Transverse colon (tissue), 4 donors: ENCODE measurements around the gene SHC3. TPM values are rescaled to one million over a fixed set of nuclear protein-coding genes. Genes with fewer than 3 reads are reported as not detected.

ENCODE experiments used
- DNase-seq: peaks from one replicate; pipeline ENCODE4 v3.0.0-alpha.2; 2019
- H3K27ac ChIP-seq, 4 donors: fragments of 200-600 bp; sonication (generic); 2 replicates each; pipeline ENCODE4 v1.5.1; 2016 to 2018; ENCODE audit warnings: inconsistent platforms in 4 of 4
- H3K27me3 ChIP-seq: fragments of 200-600 bp; sonication (generic); 2 replicates; pipeline ENCODE4 v1.5.1; 2017; ENCODE audit warnings: inconsistent platforms
- H3K36me3 ChIP-seq, 4 donors: fragments of 200-600 bp; sonication (generic); 2 replicates each; pipeline ENCODE4 v1.5.1; 2017 to 2019; ENCODE audit warnings: inconsistent platforms in 4 of 4
- H3K4me1 ChIP-seq, 4 donors: fragments of 200-600 bp; sonication (generic); 2 replicates each; pipeline ENCODE4 v1.5.1; 2017 to 2020; ENCODE audit warnings: inconsistent platforms in 4 of 4
- H3K4me3 ChIP-seq, 4 donors: fragments of 200-600 bp; sonication (generic); 1 replicate in 1 of 4; 2 replicates in 3 of 4; pipeline versions ENCODE4 v1.5.1 to v1.6.1; 2017 to 2019; ENCODE audit warnings: inconsistent platforms in 4 of 4
- H3K9me3 ChIP-seq, 2 donors: fragments of 200-600 bp; sonication (generic); 2 replicates each; pipeline ENCODE4 v1.5.1; 2017 to 2019; ENCODE audit warnings: inconsistent platforms in 2 of 2
- CTCF ChIP-seq, 5 experiments: fragments of 200-600 bp in 3 of 5; fragments of 450-650 bp in 2 of 5; sonication (generic) in 3 of 5; IDR thresholded peaks; 1 replicate in 2 of 5; 2 replicates in 3 of 5; pipeline ENCODE4 v1.5.1; 2016 to 2017; ENCODE audit warnings: antibody characterized with exemption in 5 of 5, inconsistent platforms in 3 of 5, mild to moderate bottlenecking in 2 of 5, moderate library complexity in 1 of 5
- EP300 ChIP-seq: sonication (generic); formaldehyde crosslinking; IDR thresholded peaks from one replicate; pipeline ENCODE4 v1.6.1; 2017; ENCODE audit warnings: antibody characterized with exemption, low read depth
- POLR2A ChIP-seq: fragments of 450-650 bp; IDR thresholded peaks from one replicate; pipeline ENCODE4 v1.6.1; 2016; ENCODE audit warnings: antibody characterized with exemption, mild to moderate bottlenecking, moderate library complexity
- POLR2AphosphoS5 ChIP-seq, 3 donors: sonication (generic); formaldehyde crosslinking; IDR thresholded peaks; one replicate each; pipeline ENCODE4 v1.6.1; 2016; ENCODE audit warnings: antibody characterized with exemption in 3 of 3
- WGBS, 2 donors: methylation state at CpG; one replicate each; pipeline ENCODE4 v1.1.5; 2018; ENCODE audit warnings: low coverage in 1 of 2; 5-methylcytosine and 5-hydroxymethylcytosine counted together
- in situ Hi-C, 4 donors: fragments of 200-750 bp; cut with MboI; loops; one replicate each; pipeline versions ENCODE4 v1.15.0 to v1.15.1; 2017; ENCODE audit warnings: low sequenced_read_pairs in 3 of 4, low pct_ligation_motif_present in 1 of 4, low pct_unique_long_range_greater_than_20kb in 1 of 4
- intact Hi-C: fragments of 100-400 bp; cut with DNase I; formaldehyde crosslinking; loops from one replicate; pipeline ENCODE4 v1.15.1; 2023; ENCODE audit warnings: low total_unique reads
- total RNA-seq, 4 donors: library from RNA; depleted of rRNA; stranded (reverse); fragments of >200 nt; gene quantifications; one replicate each; pipeline ENCODE4 v1.1.0, GENCODE V29; 2016

Gene SHC3
- total RNA-seq, 4 donors from 2014 or later, result 1.1 to 4.8 (median 2.7) TPM

GRCh38 chr9:89179540-89179894 lies 899 bp upstream of the SHC3 start:
- intact Hi-C loops, result no loop called here
- no peaks in the 10 kb centered on the region for H3K9me3 ChIP-seq
- H3K4me1 ChIP-seq, result peaks cover 2 to 35% (median 28%) of the 10 kb centered on the region in 4 donors
- H3K4me3 ChIP-seq, result peak overlapping the region in 3 of 4 donors; percentile 20 to 39 (median 24)
- no peak for DNase-seq
- H3K27me3 ChIP-seq, result peaks cover 44% of the 10 kb centered on the region
- H3K27ac ChIP-seq, result peak overlapping the region; percentile 61 to 86 (median 75)
- H3K36me3 ChIP-seq, result no peaks in the 10 kb centered on the region
- no peak for TF ChIP-seq POLR2A
- TF ChIP-seq POLR2AphosphoS5 (IDR thresholded peaks at IDR 0.05), result no peak
- TF ChIP-seq EP300, result no peak
- TF ChIP-seq CTCF (IDR thresholded peaks at IDR 0.05), result peak in 1 of 5 experiments; percentile 10
- in situ Hi-C loops, result no loop called here
- 0 to 26% methylated on average over 1 to 4 of the region's 4 CpGs for WGBS, 2 donors

GRCh38 chr9:89178830-89179539 lies 367 bp upstream of the SHC3 start:
- whole genome bisulfite sequencing, 2 donors, result 60 to 61% methylated on average over 9 to 11 of the region's 11 CpGs
- DNase-seq, result no peak
- peak overlapping the region in 2 of 4 donors; percentile 39 for H3K4me3 ChIP-seq
- in situ Hi-C loops, result no loop called here
- no peaks in the 10 kb centered on the region for H3K9me3 ChIP-seq
- H3K4me1 ChIP-seq, result peaks cover 2 to 35% (median 28%) of the 10 kb centered on the region in 4 donors
- intact Hi-C loops, result no loop called here
- H3K36me3 ChIP-seq, result no peaks in the 10 kb centered on the region
- peaks cover 49% of the 10 kb centered on the region for H3K27me3 ChIP-seq
- peak overlapping the region; percentile 61 to 86 (median 75) for H3K27ac ChIP-seq
- TF ChIP-seq POLR2A (no peak), POLR2AphosphoS5 (IDR thresholded peaks at IDR 0.05) (no peak), EP300 (no peak), CTCF (IDR thresholded peaks at IDR 0.05) (no peak)

- H3K36me3 ChIP-seq, result no peaks in the 10 kb centered on the region
- in situ Hi-C loops, result no loop called here
- peak overlapping the region in 1 of 4 donors; percentile 23 for H3K27ac ChIP-seq
- no peaks in the 10 kb centered on the region for H3K9me3 ChIP-seq
- H3K4me1 ChIP-seq, result peaks cover 2 to 35% (median 28%) of the 10 kb centered on the region in 4 donors
- no peak for DNase-seq
- H3K4me3 ChIP-seq, result peak overlapping the region in 3 of 4 donors; percentile 11 to 50 (median 39)
- WGBS, 2 donors, result 14 to 19% methylated on average over 5 to 25 of the region's 38 CpGs
- TF ChIP-seq EP300 (no peak), POLR2A (no peak), POLR2AphosphoS5 (IDR thresholded peaks at IDR 0.05) (no peak), CTCF (IDR thresholded peaks at IDR 0.05) (no peak)
- intact Hi-C loops, result no loop called here
- peaks cover 54% of the 10 kb centered on the region for H3K27me3 ChIP-seq
These were observed 1.3 kb downstream of the SHC3 start for GRCh38 chr9:89177012-89177943.

- TF ChIP-seq POLR2AphosphoS5 (IDR thresholded peaks at IDR 0.05) (no peak), POLR2A (no peak), CTCF (IDR thresholded peaks at IDR 0.05) (no peak), EP300 (no peak)
- intact Hi-C loops, result no loop called here
- Histone ChIP-seq H3K4me1 (peaks cover 2 to 34% (median 28%) of the 10 kb centered on the region in 4 donors), H3K36me3 (no peaks in the 10 kb centered on the region), H3K9me3 (no peaks in the 10 kb centered on the region), H3K27me3 (peaks cover 54% of the 10 kb centered on the region), H3K4me3 (no peak overlapping the region), H3K27ac (no peak overlapping the region)
- in situ Hi-C loops, result no loop called here
- 76 to 91% methylated on average over 5 of the region's 5 CpGs for WGBS, 2 donors
- no peak for DNase-seq
These were observed 2.8 kb downstream of the SHC3 start for GRCh38 chr9:89175828-89176261.
